GM18951 (cell line): ENCODE measurements around the gene EPHB4.

Source experiments
- POLR2A ChIP-seq: IDR thresholded peaks from 4 replicates; pipeline ENCODE4 v1.6.1; 2011; ENCODE audit warnings: mild to moderate bottlenecking; ENCODE audit not compliant: insufficient read length, insufficient read depth; ENCODE audit errors: extremely low read depth
- in situ Hi-C: fragments of 300-500 bp; cut with MboI; formaldehyde crosslinking; loops from one replicate; pipeline ENCODE4 v1.12.0; 2022; ENCODE audit warnings: low sequenced_read_pairs, mixed read lengths, inconsistent platforms; ENCODE audit not compliant: unreplicated experiment

Gene EPHB4

DNA sequence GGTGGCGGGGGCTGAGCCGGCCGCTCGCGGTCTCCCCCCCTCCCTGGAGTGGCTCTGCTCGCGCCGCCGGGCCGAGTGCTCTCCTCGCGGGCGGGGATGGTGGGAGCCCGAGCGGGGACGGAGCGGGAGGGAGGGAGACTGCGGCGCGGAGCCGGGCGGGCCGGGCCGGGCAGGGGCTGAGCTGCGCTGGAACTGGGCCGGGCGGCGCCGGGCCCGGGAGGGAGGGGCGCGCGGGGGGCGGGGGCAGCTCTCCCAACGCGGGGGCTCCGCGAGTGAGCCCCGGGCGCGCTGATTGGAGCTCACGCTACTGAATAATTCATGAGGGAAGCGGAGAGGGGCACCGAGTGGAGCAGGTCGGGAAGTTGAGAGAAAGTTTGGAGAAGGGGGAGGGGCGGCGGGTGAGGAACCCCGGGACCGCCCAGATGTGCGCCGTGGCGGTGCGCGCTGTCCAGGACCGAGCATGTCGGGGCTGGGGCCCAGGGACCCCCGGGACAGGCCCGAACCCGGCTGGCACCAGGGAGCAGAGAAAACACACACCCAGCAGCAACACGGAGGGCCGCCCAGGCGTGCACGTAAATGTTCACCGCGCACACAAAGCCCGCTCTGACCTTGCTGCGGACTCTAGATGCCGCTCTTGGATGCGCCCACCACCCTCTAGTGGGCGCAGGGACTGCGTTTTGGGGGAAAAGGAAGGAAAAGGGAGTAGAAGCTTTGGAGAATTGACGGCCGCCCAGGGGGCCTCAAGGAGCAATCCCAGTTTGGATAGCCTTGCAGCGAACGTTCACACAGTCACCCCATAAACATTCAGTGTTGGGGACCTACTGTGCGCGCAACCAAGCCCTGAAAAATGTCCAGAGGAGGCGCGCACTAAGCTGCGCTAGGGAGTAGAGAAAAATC, at the start of gene EPHB4:
TSS of gene EPHB4 (minus strand) at position 194 of the 897 bp plus-strand sequence. CDS start 493 bp downstream, outside the sequence.
- in situ Hi-C loops: no loop called here
- TF ChIP-seq POLR2A: no peak

DNA sequence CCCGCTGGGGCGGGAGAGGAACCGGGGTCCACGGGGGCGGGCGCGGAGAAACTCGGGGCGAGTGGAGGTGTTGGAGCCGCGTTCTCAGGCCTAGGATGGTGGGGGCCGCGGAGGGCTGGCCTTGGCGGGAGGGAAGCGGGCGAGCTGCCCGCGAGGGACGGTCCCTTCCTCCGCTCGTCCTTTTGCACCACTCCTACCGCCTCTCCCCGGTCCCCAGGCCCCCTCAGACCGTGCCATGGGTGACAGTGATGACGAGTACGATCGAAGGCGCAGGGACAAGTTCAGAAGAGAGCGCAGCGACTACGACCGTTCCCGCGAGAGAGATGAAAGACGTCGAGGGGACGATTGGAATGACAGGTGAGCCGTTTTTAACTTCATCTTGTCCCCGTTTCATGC, 48.0 kb upstream of the EPHB4 start:
- TF ChIP-seq POLR2A: no peak
- in situ Hi-C loops: no loop called here

DNA sequence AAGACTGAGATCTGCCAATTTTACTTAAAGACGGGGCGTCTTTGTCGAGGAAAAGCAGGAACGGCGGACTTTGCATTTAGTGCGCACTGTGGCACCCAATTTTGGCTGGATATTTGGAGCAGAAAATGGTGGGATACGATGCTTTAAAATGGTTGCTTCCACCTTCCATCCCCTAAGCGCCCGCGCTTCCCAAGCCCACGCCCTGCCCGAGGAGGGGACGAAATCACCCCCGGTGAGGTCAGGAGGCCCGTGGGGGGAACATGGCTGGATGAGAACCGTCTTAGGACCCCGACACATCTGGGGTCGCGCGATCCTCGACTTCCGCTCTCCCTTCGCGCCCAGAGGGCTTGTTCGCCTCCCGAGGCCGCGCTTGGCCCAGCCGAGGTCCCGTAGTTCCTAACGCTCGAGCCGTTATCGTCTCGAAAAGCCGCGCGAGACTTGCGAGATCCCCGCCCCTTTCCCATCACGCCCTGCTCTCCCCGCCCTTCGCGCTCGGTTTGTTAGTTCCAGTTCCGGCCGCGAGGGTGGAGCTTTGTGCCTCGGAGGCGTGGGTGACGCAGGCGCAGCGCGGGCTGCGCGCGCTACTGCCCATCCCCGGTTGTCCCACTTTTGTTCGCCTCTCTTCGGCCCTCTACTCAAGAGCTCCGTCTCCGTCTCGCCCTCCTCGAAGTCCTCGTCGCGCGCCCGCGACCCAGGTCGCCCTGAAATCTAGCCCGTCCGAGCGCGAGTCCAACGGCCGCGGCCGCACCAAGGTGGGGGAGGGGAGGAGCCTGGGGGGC, 47.4 kb upstream of the EPHB4 start, which contains the start of gene SRRT:
TSS of gene SRRT (plus strand) at position 527 of the 779 bp plus-strand sequence. CDS start 488 bp downstream, outside the sequence.
- peak; percentile 87 for TF ChIP-seq POLR2A
- in situ Hi-C loops: no loop called here

DNA sequence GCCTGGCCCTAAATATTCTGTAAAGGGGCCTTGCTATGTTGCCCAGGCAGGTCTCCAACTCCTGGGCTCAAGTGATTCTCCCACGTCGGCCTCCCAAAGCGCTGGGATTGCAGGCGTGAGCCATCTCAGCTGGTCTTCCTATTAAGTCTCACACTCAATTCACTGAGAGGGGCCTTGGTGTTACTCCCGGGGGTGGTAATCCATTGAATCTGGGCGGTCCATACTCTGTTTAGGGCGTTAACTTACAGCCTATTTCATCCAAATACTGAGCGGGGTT, 46.9 kb upstream of the EPHB4 start:
- in situ Hi-C loops: no loop called here
- no peak for TF ChIP-seq POLR2A

- TF ChIP-seq POLR2A: no peak
- in situ Hi-C loops: no loop called here
These were observed 46.4 kb upstream of the EPHB4 start for GRCh38 chr7:100873599-100874299.

DNA sequence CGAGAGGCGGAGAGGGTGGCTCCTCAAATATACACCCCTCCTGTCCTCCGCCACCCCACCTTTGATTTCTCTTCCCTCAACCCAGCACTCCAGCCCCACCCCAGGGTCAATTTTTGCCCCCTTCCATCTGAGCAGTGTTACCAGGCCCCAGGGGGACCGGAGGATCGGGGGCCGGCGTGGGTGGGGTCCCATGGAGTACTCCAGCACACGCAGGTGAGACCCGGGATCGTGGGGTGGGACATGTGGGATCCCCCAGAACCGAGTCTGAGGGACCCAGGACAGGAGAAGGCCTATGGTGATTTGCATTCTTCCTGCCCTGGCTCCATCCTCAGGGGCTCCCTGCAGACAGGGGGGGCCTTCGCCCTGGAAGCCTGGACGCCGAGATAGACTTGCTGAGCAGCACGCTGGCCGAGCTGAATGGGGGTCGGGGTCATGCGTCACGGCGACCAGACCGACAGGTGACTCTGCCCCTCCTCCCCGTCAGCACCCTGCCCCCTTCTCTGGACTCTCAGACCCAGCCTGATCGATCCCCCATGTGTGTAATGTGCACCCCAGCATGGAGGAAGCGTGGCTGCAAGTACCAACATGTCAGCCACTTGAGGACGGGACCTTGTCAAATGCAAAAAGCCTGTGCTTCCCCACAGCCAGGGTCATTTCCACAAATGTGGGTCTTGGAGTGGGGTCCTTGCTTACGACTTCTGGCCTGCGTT, 40.6 kb upstream of the EPHB4 start:
- in situ Hi-C loops: no loop called here
- TF ChIP-seq POLR2A: no peak

DNA sequence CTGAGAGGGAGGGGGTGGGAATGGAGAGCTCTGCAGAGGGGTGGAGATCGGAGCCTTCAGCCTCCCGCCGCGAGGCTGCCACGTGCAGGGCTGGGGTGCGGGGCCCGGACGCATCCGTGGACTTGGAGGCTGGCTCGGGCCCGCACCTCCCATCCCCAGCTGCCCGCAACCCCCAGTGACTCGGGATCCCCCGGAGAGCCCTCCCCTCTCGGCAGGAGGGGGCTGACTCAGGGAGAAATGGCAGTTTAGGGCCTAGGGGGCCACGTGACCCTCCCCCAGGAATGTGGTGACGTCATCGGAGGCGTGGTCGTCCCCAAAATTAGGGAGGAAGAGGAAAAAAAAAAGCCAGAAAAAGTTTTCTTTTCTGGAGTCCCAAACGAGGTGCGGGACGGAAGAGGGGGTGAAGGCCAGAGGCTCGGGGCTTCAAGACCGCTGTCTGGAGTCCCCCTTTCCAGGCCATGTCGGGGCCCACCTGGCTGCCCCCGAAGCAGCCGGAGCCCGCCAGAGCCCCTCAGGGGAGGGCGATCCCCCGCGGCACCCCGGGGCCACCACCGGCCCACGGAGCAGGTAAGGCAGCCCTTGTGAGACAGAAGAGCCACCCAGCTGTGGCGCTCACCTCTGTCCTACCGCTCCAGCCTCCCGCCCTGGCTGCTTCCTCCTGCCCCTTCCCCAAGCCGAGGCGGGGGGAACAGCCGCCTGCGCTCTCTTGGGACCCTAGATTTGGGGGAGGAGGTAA, 39.9 kb upstream of the EPHB4 start, which contains the start of gene TRIP6:
TSS of gene TRIP6 (plus strand) at position 348 of the 736 bp plus-strand sequence. CDS start at position 459, 111 bp downstream.
- in situ Hi-C loops: no loop called here
- peak; percentile 42 for TF ChIP-seq POLR2A

- no peak for TF ChIP-seq POLR2A
- in situ Hi-C loops: no loop called here
These were observed 39.4 kb upstream of the EPHB4 start for GRCh38 chr7:100866729-100867039.

DNA sequence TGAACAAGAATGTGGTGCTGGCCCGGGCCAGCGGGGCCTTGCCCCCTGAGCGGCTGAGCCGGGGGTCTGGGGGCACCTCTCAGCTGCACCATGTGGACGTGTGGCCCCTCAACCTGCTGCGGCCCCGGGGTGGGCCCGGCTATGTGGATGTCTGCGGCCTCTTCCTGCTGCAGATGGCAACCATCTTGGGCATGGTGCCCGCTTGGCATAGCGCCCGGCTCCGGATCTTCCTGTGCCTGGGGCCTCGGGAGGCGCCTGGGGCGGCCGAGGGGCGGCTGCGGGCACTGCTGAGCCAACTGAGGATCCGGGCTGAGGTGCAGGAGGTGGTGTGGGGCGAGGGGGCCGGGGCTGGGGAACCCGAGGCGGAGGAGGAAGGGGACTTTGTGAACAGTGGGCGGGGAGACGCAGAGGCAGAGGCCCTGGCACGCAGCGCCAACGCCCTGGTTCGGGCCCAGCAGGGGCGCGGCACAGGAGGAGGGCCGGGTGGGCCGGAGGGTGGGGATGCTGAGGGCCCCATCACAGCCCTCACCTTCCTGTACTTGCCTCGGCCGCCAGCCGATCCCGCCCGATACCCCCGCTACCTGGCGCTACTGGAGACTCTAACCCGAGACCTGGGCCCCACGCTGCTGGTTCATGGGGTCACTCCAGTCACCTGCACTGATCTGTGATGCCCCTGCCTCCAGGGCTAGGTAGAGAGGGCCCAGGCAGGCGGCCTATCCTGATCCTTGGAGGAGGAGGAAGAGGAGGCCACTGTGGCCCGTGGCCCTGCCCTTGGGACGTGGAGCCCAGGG, 38.8 kb upstream of the EPHB4 start:
- in situ Hi-C loops: no loop called here
- no peak for TF ChIP-seq POLR2A

DNA sequence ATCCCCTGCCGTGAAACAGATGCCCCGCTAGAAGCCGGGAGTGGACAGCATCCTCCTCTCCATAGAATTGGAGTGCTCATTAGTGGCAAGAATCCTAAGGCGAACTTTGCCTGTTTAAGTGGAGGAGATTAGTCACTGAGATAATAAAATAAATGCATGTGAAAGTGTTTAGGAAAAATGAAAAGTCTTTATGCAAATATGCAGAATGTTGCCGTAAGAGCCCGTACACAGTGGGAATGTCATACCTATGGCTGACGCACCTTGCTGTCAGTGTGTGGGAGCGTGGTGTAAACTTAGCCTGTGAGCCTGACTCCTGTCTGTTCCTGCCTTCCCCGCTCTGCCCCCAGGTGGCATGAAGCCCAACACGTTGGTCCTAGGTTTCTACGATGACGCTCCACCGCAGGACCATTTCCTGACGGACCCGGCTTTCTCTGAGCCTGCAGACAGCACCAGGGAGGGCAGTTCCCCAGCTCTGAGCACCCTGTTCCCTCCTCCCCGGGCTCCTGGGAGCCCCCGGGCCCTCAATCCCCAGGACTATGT, 38.1 kb upstream of the EPHB4 start:
- no peak for TF ChIP-seq POLR2A
- in situ Hi-C loops: no loop called here

- in situ Hi-C loops: no loop called here
- TF ChIP-seq POLR2A: no peak
These were observed 37.0 kb upstream of the EPHB4 start for GRCh38 chr7:100864263-100864845.
